Cardiac fibroblast (primary cell): ENCODE measurements around the gene CGB5.
"Not testable (repeated sequence)": the region's sequence is repeated elsewhere in the genome, so short reads cannot be mapped to it uniquely, and the experiment has no call there.

Experiments used
- DNase-seq, 2 donors: peaks; one replicate each; pipeline versions ENCODE4 v3.0.0 to v3.0.0-alpha.2; 2010; ENCODE audit warnings: low read depth in 2 of 2
- H3K4me3 ChIP-seq, 2 donors: replicated peaks in 1 of 2; 1 replicate in 1 of 2; 2 replicates in 1 of 2; pipeline ENCODE4 v1.5.1; 2011; ENCODE audit warnings: low read depth in 2 of 2, low read length in 2 of 2, mild to moderate bottlenecking in 2 of 2, moderate library complexity in 1 of 2
- CTCF ChIP-seq: IDR thresholded peaks from one replicate; pipeline ENCODE4 v1.5.1; 2011; ENCODE audit warnings: low read depth, mild to moderate bottlenecking, low read length, inconsistent platforms

CGB5 gene

GRCh38 chr19:49043548-49043947, at the start of gene CGB5:
Gene CGB5, plus strand, starts transcription at chr19:49043848. Its CDS starts 362 bp downstream, at chr19:49044210.
- DNase-seq, H3K4me3 ChIP-seq: not testable (repeated sequence)

- no peak for DNase-seq
- peak overlapping the region; percentile 82 to 90 for H3K4me3 ChIP-seq
- TF ChIP-seq CTCF, result no peak
Measured at GRCh38 chr19:48994035-48994386, 49.6 kb upstream of the CGB5 start.

- no peak overlapping the region for H3K4me3 ChIP-seq
- peak; percentile 64 to 76 for DNase-seq
- peak; percentile 69 for TF ChIP-seq CTCF
Measured at GRCh38 chr19:48997972-48998371, 45.7 kb upstream of the CGB5 start.

- no peak overlapping the region for H3K4me3 ChIP-seq
- peak; percentile 87 for TF ChIP-seq CTCF
- DNase-seq, result peak; percentile 81
Measured at GRCh38 chr19:48999481-49000325, 43.9 kb upstream of the CGB5 start.

GRCh38 chr19:49004133-49004532, 39.5 kb upstream of the CGB5 start:
- no peak for DNase-seq
- no peak for TF ChIP-seq CTCF
- H3K4me3 ChIP-seq, result no peak overlapping the region

- TF ChIP-seq CTCF, result no peak
- no peak for DNase-seq
- no peak overlapping the region for H3K4me3 ChIP-seq
Measured at GRCh38 chr19:49004964-49005614, 38.6 kb upstream of the CGB5 start.

GRCh38 chr19:49006905-49007304, 36.7 kb upstream of the CGB5 start:
- TF ChIP-seq CTCF, result no peak
- H3K4me3 ChIP-seq, result no peak overlapping the region
- DNase-seq, result no peak
